ENCODE measurements around the gene ATP5PB.

The ATP5PB gene

GRCh38 chr1:111446967-111447892 lies 2.0 kb upstream of the ATP5PB start:
- no peak for DNase-seq

- no peak for DNase-seq
Observed at GRCh38 chr1:111448482-111448917, 764 bp upstream of the ATP5PB start.

GRCh38 chr1:111449703-111450017 lies 396 bp downstream of the ATP5PB start:
- no peak for DNase-seq

GRCh38 chr1:111450185-111450584 lies 921 bp downstream of the ATP5PB start:
- DNase-seq = no peak

GRCh38 chr1:111452581-111452980 lies 3.3 kb downstream of the ATP5PB start:
- DNase-seq = no peak

GRCh38 chr1:111453706-111454105 lies 4.4 kb downstream of the ATP5PB start:
- DNase-seq = no peak

- DNase-seq = no peak
Observed at GRCh38 chr1:111454859-111455641, 5.8 kb downstream of the ATP5PB start.

GRCh38 chr1:111455642-111456031 lies 6.4 kb downstream of the ATP5PB start:
- DNase-seq = no peak

GRCh38 chr1:111461765-111462164 lies 12.5 kb downstream of the ATP5PB start:
- DNase-seq = no peak

GRCh38 chr1:111462370-111463028 lies 13.2 kb downstream of the ATP5PB start:
- DNase-seq = no peak

- DNase-seq = no peak
Observed at GRCh38 chr1:111463029-111463683, 13.9 kb downstream of the ATP5PB start.

- DNase-seq = no peak
Observed at GRCh38 chr1:111465754-111466153, 16.5 kb downstream of the ATP5PB start.

- DNase-seq = no peak
Observed at GRCh38 chr1:111466480-111466879, 17.2 kb downstream of the ATP5PB start.

GRCh38 chr1:111467865-111468716 lies 18.8 kb downstream of the ATP5PB start:
- no peak for DNase-seq

- no peak for DNase-seq
Observed at GRCh38 chr1:111468717-111469100, 19.4 kb downstream of the ATP5PB start.

GRCh38 chr1:111469539-111469938 lies 20.3 kb downstream of the ATP5PB start:
- no peak for DNase-seq

GRCh38 chr1:111470596-111470995 lies 21.3 kb downstream of the ATP5PB start:
- no peak for DNase-seq

- no peak for DNase-seq
Observed at GRCh38 chr1:111471012-111471411, 21.7 kb downstream of the ATP5PB start.

- DNase-seq = no peak
Observed at GRCh38 chr1:111471538-111471937, 22.3 kb downstream of the ATP5PB start.

GRCh38 chr1:111474106-111474505 lies 24.8 kb downstream of the ATP5PB start:
- DNase-seq = no peak

- DNase-seq = no peak
Observed at GRCh38 chr1:111474521-111474920, 25.3 kb downstream of the ATP5PB start.

- no peak for DNase-seq
Observed at GRCh38 chr1:111475701-111476100, 26.4 kb downstream of the ATP5PB start.
